Uterus (tissue), 4 donors: ENCODE measurements around the gene HS3ST3A1. TPM values are rescaled to one million over a fixed set of nuclear protein-coding genes. Genes with fewer than 3 reads are reported as not detected.

ENCODE experiments used
- DNase-seq, 2 donors: peaks; one replicate each; pipeline ENCODE4 v3.0.0-alpha.2; 2019 to 2020
- H3K27ac ChIP-seq, 2 donors: fragments of 200-600 bp; sonication (generic); 1 replicate in 1 of 2; 2 replicates in 1 of 2; pipeline ENCODE4 v1.5.1; 2016 to 2018
- H3K27me3 ChIP-seq, 2 donors: fragments of 200-600 bp; sonication (generic); one replicate each; pipeline ENCODE4 v1.5.1; 2018 to 2019; ENCODE audit warnings: control low read depth in 1 of 2
- H3K36me3 ChIP-seq, 2 donors: fragments of 200-600 bp; sonication (generic); one replicate each; pipeline ENCODE4 v1.5.1; 2019; ENCODE audit warnings: control low read depth in 1 of 2
- H3K4me1 ChIP-seq, 2 donors: fragments of 200-600 bp; sonication (generic); one replicate each; pipeline ENCODE4 v1.5.1; 2018 to 2019; ENCODE audit warnings: control low read depth in 1 of 2
- H3K4me3 ChIP-seq, 2 donors: fragments of 200-600 bp; sonication (generic); 1 replicate in 1 of 2; 2 replicates in 1 of 2; pipeline ENCODE4 v1.5.1; 2018 to 2019; ENCODE audit warnings: mild to moderate bottlenecking in 1 of 2
- H3K9me3 ChIP-seq, 2 donors: fragments of 200-600 bp; sonication (generic); one replicate each; pipeline ENCODE4 v1.5.1; 2019; ENCODE audit warnings: control low read depth in 1 of 2
- POLR2A ChIP-seq, 2 donors: fragments of 450-650 bp; IDR thresholded peaks; one replicate each; pipeline ENCODE4 v1.6.1; 2016; ENCODE audit warnings: antibody characterized with exemption in 2 of 2, mild to moderate bottlenecking in 1 of 2, moderate library complexity in 1 of 2
- intact Hi-C: fragments of 100-400 bp; cut with DNase I; formaldehyde crosslinking; loops from one replicate; pipeline ENCODE4 v1.15.1; 2023; ENCODE audit warnings: low total_unique reads
- total RNA-seq, 4 donors: library from RNA; depleted of rRNA in 3 of 4; stranded (reverse); fragments of >200 nt in 3 of 4; gene quantifications; one replicate each; pipeline versions ENCODE4 v1.1.0 to v1.2.4, GENCODE V29; 2014 to 2023
- TF ChIP-seq, protein P1 (sequence below), 4 experiments: fragments of 200-600 bp in 2 of 4; fragments of 450-650 bp in 2 of 4; sonication (generic) in 2 of 4; IDR thresholded peaks; one replicate each; pipeline ENCODE4 v1.5.1; 2016 to 2019; ENCODE audit warnings: antibody characterized with exemption in 4 of 4, mild to moderate bottlenecking in 2 of 4, moderate library complexity in 1 of 4
- donor health status: DM: yes; HTN: yes; CAD: no.

Gene HS3ST3A1
- total RNA-seq, 4 donors from 2014 or later: 2.1 to 7.7 (median 5.0) TPM; not detected in 1

DNA sequence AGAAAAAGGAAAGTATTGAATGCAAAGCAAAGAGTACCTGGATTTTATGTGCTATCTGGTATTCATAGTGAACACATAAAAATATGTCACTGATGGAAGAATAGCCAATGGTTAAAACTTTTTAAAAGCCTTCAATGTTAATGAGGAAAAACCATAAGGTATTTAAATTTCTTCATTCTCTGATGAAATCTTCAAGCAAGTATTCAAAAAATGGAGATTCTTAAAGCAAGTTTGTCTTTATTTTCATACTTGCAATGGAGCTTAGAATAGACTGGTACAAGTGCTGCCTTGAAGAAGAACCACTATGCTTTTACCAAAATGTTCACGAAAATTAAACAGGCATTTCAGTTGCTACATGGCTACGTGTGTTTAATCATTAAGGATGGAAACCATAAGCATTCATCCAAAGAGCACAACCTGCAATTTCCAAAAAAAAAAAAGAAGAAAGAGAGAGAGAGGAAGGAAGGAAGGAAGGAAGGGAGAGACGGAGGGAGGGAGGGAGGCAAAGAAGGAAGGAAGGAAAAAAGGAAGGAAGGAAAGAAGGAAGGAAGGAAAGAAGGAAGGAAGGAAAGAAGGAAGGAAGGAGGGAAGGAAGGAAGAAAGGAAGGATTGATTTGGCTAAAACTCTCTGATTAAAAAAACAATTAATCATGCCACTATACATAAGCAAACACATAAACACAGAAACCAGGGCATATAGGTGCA is 17.6 kb downstream of the HS3ST3A1 start:
- DNase-seq: no peak
- Histone ChIP-seq H3K27ac (no peak overlapping the region), H3K4me3 (no peak overlapping the region), H3K4me1 (no peaks in the 10 kb centered on the region), H3K27me3 (no peaks in the 10 kb centered on the region), H3K36me3 (no peaks in the 10 kb centered on the region), H3K9me3 (no peaks in the 10 kb centered on the region)
- TF ChIP-seq, protein P1, sequence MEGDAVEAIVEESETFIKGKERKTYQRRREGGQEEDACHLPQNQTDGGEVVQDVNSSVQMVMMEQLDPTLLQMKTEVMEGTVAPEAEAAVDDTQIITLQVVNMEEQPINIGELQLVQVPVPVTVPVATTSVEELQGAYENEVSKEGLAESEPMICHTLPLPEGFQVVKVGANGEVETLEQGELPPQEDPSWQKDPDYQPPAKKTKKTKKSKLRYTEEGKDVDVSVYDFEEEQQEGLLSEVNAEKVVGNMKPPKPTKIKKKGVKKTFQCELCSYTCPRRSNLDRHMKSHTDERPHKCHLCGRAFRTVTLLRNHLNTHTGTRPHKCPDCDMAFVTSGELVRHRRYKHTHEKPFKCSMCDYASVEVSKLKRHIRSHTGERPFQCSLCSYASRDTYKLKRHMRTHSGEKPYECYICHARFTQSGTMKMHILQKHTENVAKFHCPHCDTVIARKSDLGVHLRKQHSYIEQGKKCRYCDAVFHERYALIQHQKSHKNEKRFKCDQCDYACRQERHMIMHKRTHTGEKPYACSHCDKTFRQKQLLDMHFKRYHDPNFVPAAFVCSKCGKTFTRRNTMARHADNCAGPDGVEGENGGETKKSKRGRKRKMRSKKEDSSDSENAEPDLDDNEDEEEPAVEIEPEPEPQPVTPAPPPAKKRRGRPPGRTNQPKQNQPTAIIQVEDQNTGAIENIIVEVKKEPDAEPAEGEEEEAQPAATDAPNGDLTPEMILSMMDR (IDR thresholded peaks at IDR 0.05): no peak
- no peak for TF ChIP-seq POLR2A (IDR thresholded peaks at IDR 0.05)
- intact Hi-C loops: no loop called here

DNA sequence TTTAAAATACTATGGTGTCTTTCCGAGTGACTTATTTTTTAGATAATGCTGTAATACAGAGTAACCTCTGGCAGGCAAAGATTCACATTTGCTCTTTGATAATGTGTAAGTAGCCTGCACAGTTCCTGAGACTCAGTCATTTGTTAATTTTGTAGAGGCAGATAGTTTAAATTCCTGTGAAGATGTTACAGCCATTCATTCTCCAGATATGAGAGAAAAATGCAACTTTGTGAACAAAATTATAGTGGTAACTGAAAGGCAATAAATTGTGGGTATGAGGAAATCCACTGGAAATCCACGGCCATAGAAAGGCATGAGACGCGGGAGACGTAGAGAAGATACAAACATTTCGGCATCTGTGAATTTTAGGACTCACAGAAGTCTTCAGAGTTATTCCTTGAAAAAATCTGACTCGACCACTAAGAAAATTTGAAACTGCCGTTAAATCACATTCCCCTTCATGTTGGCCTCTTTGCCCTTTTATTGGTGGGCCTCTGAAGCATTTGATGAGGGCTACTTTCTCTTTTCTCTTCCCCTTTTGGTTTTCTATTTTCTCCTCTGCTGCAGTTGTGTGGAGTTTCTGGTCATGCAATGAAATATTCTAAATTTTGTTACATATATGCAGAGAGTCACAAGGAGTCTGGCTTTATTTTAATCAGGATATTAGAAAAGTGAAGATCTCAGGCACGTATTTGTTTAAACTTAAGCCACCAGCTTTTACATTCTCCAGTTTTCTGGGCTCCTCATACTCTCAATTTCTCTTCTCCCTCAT is 18.8 kb downstream of the HS3ST3A1 start:
- intact Hi-C loops: no loop called here
- TF ChIP-seq, protein P1 (IDR thresholded peaks at IDR 0.05): no peak
- no peak for TF ChIP-seq POLR2A (IDR thresholded peaks at IDR 0.05)
- Histone ChIP-seq H3K27me3 (no peaks in the 10 kb centered on the region), H3K9me3 (no peaks in the 10 kb centered on the region), H3K4me1 (no peaks in the 10 kb centered on the region), H3K27ac (no peak overlapping the region), H3K36me3 (no peaks in the 10 kb centered on the region), H3K4me3 (no peak overlapping the region)
- no peak for DNase-seq

DNA sequence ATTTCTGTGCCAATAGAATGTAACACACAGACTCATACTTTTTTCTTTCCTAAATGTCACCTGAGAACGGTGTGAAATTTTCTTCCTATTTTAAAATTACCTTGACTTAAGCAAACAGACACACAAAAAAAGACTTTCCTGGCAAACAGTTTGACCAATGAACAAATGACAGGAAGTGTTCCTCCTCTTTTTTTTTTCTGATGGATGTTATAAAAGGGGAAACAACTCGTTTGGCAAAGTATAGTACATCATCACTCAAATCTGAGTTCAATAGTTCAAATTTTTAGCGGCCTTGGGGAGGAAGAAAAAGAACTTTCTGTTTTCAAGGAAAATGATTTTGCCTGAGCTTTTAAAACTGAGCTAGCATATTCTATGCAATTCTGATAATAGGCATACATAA is 19.8 kb downstream of the HS3ST3A1 start:
- no peak overlapping the region for H3K4me3 ChIP-seq
- no peaks in the 10 kb centered on the region for H3K27me3 ChIP-seq
- intact Hi-C loops: no loop called here
- no peaks in the 10 kb centered on the region for H3K36me3 ChIP-seq
- no peak overlapping the region for H3K27ac ChIP-seq
- TF ChIP-seq, protein P1 (IDR thresholded peaks at IDR 0.05): no peak
- TF ChIP-seq POLR2A (IDR thresholded peaks at IDR 0.05): no peak
- no peak for DNase-seq
- H3K4me1 ChIP-seq: no peaks in the 10 kb centered on the region
- no peaks in the 10 kb centered on the region for H3K9me3 ChIP-seq

DNA sequence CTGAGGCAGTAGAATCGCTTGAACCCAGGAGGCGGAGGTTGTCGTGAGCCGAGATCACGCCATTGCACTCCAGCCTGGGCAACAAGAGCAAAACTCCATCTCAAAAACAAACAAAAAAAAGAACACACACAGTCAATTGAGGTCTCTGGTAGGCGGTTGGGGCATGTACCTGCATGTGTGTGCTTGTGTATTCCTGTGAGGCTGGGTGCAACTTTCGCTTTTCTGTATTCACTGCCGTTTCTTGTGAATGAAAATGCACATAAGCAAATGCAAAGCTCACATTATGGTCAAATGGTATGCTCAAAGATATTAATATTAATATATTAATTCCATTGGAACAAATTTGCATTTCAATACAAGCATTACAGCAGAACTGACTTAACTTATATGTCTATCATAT is 20.9 kb downstream of the HS3ST3A1 start:
- no peaks in the 10 kb centered on the region for H3K4me1 ChIP-seq
- H3K9me3 ChIP-seq: no peaks in the 10 kb centered on the region
- H3K4me3 ChIP-seq: no peak overlapping the region
- DNase-seq: no peak
- no peak overlapping the region for H3K27ac ChIP-seq
- intact Hi-C loops: no loop called here
- no peaks in the 10 kb centered on the region for H3K36me3 ChIP-seq
- no peak for TF ChIP-seq POLR2A (IDR thresholded peaks at IDR 0.05)
- TF ChIP-seq, protein P1 (IDR thresholded peaks at IDR 0.05): no peak
- H3K27me3 ChIP-seq: no peaks in the 10 kb centered on the region
